OCI-LY1 (cell line): ENCODE measurements around the gene CLASRP.

Source experiments
- CTCF ChIP-seq: fragments of 200-600 bp; sonication (generic), shearing (Covaris generic); IDR thresholded peaks from 2 replicates; pipeline ENCODE4 v1.5.1; 2017; ENCODE audit warnings: mild to moderate bottlenecking, antibody characterized with exemption, low read length, moderate library complexity, mixed read lengths
- EZH2 ChIP-seq: fragments of 200-600 bp; sonication (generic), shearing (Covaris generic); IDR thresholded peaks from 2 replicates; pipeline ENCODE4 v1.8.0; 2017; ENCODE audit warnings: borderline replicate concordance, mixed run types, mild to moderate bottlenecking, antibody characterized with exemption, low read length, moderate library complexity, mixed read lengths

- TF ChIP-seq CTCF: no peak
- no peak for TF ChIP-seq EZH2
Observed at GRCh38 chr19:45087531-45087930, 48.7 kb downstream of the CLASRP start.
